ENCODE data around the gene ZNF407.

The ZNF407 gene

GRCh38 chr18:74604361-74604760 is 6.7 kb downstream of the ZNF407 start:
- H3K4me3 ChIP-seq (ENCODE audit: insufficient read length, low read depth) = no peak overlapping the region
- H3K9ac ChIP-seq (ENCODE audit: insufficient read length, low read depth) = no peak overlapping the region
- TF ChIP-seq SUZ12 (IDR thresholded peaks at IDR 0.05; ENCODE audit: extremely low read depth, insufficient read depth, insufficient read length) (no peak), ZNF274 (IDR thresholded peaks at IDR 0.05; ENCODE audit: low read depth, low read length) (no peak), YY1 (IDR thresholded peaks at IDR 0.05; ENCODE audit: insufficient read depth, insufficient read length) (no peak)
- H3K36me3 ChIP-seq (ENCODE audit: insufficient read depth, insufficient read length, low read length) = no peaks in the 10 kb centered on the region
- DNase-seq (ENCODE audit: low read depth, low spot score) = no peak
- no peaks in the 10 kb centered on the region for H3K27me3 ChIP-seq (ENCODE audit: insufficient read depth, insufficient read length)
- H3K9me3 ChIP-seq (ENCODE audit: insufficient read depth, low read length) = no peaks in the 10 kb centered on the region
- H3K4me1 ChIP-seq (ENCODE audit: insufficient read depth, insufficient read length) = no peaks in the 10 kb centered on the region

DNA sequence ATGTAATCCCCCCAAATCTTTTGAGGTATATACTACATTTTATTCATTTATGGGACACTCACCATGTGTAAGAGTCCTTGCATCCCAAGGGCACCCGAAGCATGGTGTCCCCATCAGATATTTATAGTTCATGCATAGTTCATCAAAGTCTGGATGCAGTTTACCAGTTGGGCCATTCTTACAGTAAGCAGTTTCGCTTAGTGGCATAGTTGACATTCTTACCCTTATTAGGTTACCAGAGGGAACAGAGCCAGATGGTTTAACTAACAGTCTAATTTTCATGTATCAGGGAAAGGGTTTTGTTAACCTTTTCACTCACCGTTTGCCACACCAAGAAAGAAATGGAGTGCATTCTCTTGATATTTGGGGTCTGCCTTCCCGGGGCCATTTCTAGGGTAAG is 7.1 kb downstream of the ZNF407 start:
- Histone ChIP-seq H3K9ac (ENCODE audit: insufficient read length, low read depth) (no peak overlapping the region), H3K27me3 (ENCODE audit: insufficient read depth, insufficient read length) (no peaks in the 10 kb centered on the region), H3K9me3 (ENCODE audit: insufficient read depth, low read length) (no peaks in the 10 kb centered on the region), H3K36me3 (ENCODE audit: insufficient read depth, insufficient read length, low read length) (no peaks in the 10 kb centered on the region), H3K4me3 (ENCODE audit: insufficient read length, low read depth) (no peak overlapping the region), H3K4me1 (ENCODE audit: insufficient read depth, insufficient read length) (no peaks in the 10 kb centered on the region)
- DNase-seq (ENCODE audit: low read depth, low spot score) = no peak
- TF ChIP-seq YY1 (IDR thresholded peaks at IDR 0.05; ENCODE audit: insufficient read depth, insufficient read length) (no peak), ZNF274 (IDR thresholded peaks at IDR 0.05; ENCODE audit: low read depth, low read length) (no peak), SUZ12 (IDR thresholded peaks at IDR 0.05; ENCODE audit: extremely low read depth, insufficient read depth, insufficient read length) (no peak)

DNA sequence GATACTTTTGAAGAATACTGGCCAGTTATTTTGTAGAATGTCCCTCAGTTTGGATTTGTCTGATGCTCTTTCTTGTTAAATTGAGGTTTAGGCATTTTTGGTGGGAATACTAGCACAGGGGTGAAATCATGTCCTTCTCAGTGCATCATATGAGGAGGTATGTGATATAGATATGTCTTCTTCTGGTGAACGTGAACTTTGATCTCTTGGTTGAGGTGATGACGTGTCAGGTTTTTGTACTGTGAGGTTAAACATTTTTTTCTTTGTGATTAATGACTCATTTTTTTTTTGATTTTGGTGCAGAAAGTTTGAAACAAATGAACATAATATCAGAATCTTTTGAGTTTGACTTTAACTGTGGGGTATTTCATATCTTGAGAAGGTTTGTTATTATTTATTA is 11.0 kb downstream of the ZNF407 start:
- no peaks in the 10 kb centered on the region for H3K4me1 ChIP-seq (ENCODE audit: insufficient read depth, insufficient read length)
- no peaks in the 10 kb centered on the region for H3K27me3 ChIP-seq (ENCODE audit: insufficient read depth, insufficient read length)
- no peak overlapping the region for H3K4me3 ChIP-seq (ENCODE audit: insufficient read length, low read depth)
- TF ChIP-seq SUZ12 (IDR thresholded peaks at IDR 0.05; ENCODE audit: extremely low read depth, insufficient read depth, insufficient read length) (no peak), ZNF274 (IDR thresholded peaks at IDR 0.05; ENCODE audit: low read depth, low read length) (no peak), YY1 (IDR thresholded peaks at IDR 0.05; ENCODE audit: insufficient read depth, insufficient read length) (no peak)
- H3K36me3 ChIP-seq (ENCODE audit: insufficient read depth, insufficient read length, low read length) = no peaks in the 10 kb centered on the region
- no peaks in the 10 kb centered on the region for H3K9me3 ChIP-seq (ENCODE audit: insufficient read depth, low read length)
- no peak for DNase-seq (ENCODE audit: low read depth, low spot score)
- H3K9ac ChIP-seq (ENCODE audit: insufficient read length, low read depth) = no peak overlapping the region

- H3K9me3 ChIP-seq (ENCODE audit: insufficient read depth, low read length) = no peaks in the 10 kb centered on the region
- TF ChIP-seq SUZ12 (IDR thresholded peaks at IDR 0.05; ENCODE audit: extremely low read depth, insufficient read depth, insufficient read length) = no peak
- H3K4me1 ChIP-seq (ENCODE audit: insufficient read depth, insufficient read length) = no peaks in the 10 kb centered on the region
- DNase-seq (ENCODE audit: low read depth, low spot score) = no peak
- H3K27me3 ChIP-seq (ENCODE audit: insufficient read depth, insufficient read length) = no peaks in the 10 kb centered on the region
- no peak overlapping the region for H3K9ac ChIP-seq (ENCODE audit: insufficient read length, low read depth)
- H3K4me3 ChIP-seq (ENCODE audit: insufficient read length, low read depth) = no peak overlapping the region
- H3K36me3 ChIP-seq (ENCODE audit: insufficient read depth, insufficient read length, low read length) = no peaks in the 10 kb centered on the region
These were observed 11.9 kb downstream of the ZNF407 start for GRCh38 chr18:74609535-74609934.

DNA sequence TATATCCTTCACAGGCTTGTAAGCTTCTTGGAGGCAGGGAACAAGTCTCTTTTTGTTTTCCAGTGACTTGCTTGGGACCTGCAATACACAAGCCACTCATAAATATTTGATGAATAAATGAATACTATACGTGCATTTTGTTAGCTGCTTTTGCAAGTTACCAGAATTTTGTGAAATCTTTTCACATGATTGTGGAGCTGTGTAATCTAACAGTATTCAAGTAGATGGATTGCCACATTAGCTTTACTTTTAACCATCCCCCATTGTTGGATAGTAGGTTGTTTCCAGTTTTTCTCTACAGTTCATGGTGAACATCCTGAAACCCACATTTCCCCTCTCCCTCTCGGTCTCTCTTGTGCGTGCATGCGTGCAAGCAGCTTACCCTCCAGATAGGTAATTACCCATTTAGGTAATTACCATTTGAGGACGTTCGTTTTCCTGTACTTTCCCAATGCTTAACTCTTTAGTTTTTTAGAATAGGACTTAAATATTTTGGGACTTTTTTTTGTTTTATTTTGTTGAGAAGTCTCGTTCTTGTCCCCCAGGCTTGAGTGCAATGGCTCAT is 12.5 kb downstream of the ZNF407 start:
- Histone ChIP-seq H3K9ac (ENCODE audit: insufficient read length, low read depth) (no peak overlapping the region), H3K4me1 (ENCODE audit: insufficient read depth, insufficient read length) (no peaks in the 10 kb centered on the region), H3K36me3 (ENCODE audit: insufficient read depth, insufficient read length, low read length) (no peaks in the 10 kb centered on the region), H3K4me3 (ENCODE audit: insufficient read length, low read depth) (no peak overlapping the region), H3K9me3 (ENCODE audit: insufficient read depth, low read length) (no peaks in the 10 kb centered on the region), H3K27me3 (ENCODE audit: insufficient read depth, insufficient read length) (no peaks in the 10 kb centered on the region)
- TF ChIP-seq ZNF274 (IDR thresholded peaks at IDR 0.05; ENCODE audit: low read depth, low read length) (no peak), YY1 (IDR thresholded peaks at IDR 0.05; ENCODE audit: insufficient read depth, insufficient read length) (no peak), SUZ12 (IDR thresholded peaks at IDR 0.05; ENCODE audit: extremely low read depth, insufficient read depth, insufficient read length) (no peak)
- DNase-seq (ENCODE audit: low read depth, low spot score) = no peak

DNA sequence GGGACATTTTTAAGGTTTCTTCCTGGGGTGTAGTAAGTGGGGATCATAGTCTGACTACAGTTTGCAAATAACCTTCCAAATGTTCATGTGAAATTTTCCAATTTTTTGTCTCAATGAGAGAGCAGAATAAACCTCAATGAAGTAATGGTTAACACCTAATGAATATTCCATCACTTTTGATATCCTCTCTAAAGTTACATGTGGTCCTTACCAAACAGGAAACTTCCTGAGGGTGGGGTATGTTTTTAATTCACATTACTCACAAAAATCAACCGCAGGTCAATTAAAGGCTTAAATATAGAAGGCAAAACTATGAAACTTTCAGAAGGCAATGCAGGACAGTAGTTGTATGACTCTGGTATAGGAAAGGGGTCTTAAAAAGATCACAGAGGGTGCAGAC is 13.2 kb downstream of the ZNF407 start:
- no peaks in the 10 kb centered on the region for H3K4me1 ChIP-seq (ENCODE audit: insufficient read depth, insufficient read length)
- no peak overlapping the region for H3K9ac ChIP-seq (ENCODE audit: insufficient read length, low read depth)
- DNase-seq (ENCODE audit: low read depth, low spot score) = no peak
- no peak overlapping the region for H3K4me3 ChIP-seq (ENCODE audit: insufficient read length, low read depth)
- no peaks in the 10 kb centered on the region for H3K9me3 ChIP-seq (ENCODE audit: insufficient read depth, low read length)
- H3K36me3 ChIP-seq (ENCODE audit: insufficient read depth, insufficient read length, low read length) = no peaks in the 10 kb centered on the region
- no peaks in the 10 kb centered on the region for H3K27me3 ChIP-seq (ENCODE audit: insufficient read depth, insufficient read length)
- TF ChIP-seq YY1 (IDR thresholded peaks at IDR 0.05; ENCODE audit: insufficient read depth, insufficient read length) (no peak), ZNF274 (IDR thresholded peaks at IDR 0.05; ENCODE audit: low read depth, low read length) (no peak), SUZ12 (IDR thresholded peaks at IDR 0.05; ENCODE audit: extremely low read depth, insufficient read depth, insufficient read length) (no peak)

GRCh38 chr18:74611765-74612164 is 14.1 kb downstream of the ZNF407 start:
- Histone ChIP-seq H3K36me3 (ENCODE audit: insufficient read depth, insufficient read length, low read length) (peaks cover 2% of the 10 kb centered on the region), H3K9ac (ENCODE audit: insufficient read length, low read depth) (no peak overlapping the region), H3K4me3 (ENCODE audit: insufficient read length, low read depth) (no peak overlapping the region), H3K27me3 (ENCODE audit: insufficient read depth, insufficient read length) (no peaks in the 10 kb centered on the region), H3K4me1 (ENCODE audit: insufficient read depth, insufficient read length) (no peaks in the 10 kb centered on the region), H3K9me3 (ENCODE audit: insufficient read depth, low read length) (0 out of 2 replicates have a peak, but pooled peaks cover 2% of the 10 kb centered on the region)
- TF ChIP-seq YY1 (IDR thresholded peaks at IDR 0.05; ENCODE audit: insufficient read depth, insufficient read length) = no peak
- no peak for TF ChIP-seq ZNF274 (IDR thresholded peaks at IDR 0.05; ENCODE audit: low read depth, low read length)
- no peak for TF ChIP-seq SUZ12 (IDR thresholded peaks at IDR 0.05; ENCODE audit: extremely low read depth, insufficient read depth, insufficient read length)
- DNase-seq (ENCODE audit: low read depth, low spot score) = no peak

All from NT2/D1 (cell line).